ENCODE data around the gene ZDHHC4. TPM values are rescaled to one million over a fixed set of nuclear protein-coding genes. Genes with fewer than 3 reads are reported as not detected.

Gene ZDHHC4
- total RNA-seq = 33.2 and 37.4 TPM in 2 replicates

DNA sequence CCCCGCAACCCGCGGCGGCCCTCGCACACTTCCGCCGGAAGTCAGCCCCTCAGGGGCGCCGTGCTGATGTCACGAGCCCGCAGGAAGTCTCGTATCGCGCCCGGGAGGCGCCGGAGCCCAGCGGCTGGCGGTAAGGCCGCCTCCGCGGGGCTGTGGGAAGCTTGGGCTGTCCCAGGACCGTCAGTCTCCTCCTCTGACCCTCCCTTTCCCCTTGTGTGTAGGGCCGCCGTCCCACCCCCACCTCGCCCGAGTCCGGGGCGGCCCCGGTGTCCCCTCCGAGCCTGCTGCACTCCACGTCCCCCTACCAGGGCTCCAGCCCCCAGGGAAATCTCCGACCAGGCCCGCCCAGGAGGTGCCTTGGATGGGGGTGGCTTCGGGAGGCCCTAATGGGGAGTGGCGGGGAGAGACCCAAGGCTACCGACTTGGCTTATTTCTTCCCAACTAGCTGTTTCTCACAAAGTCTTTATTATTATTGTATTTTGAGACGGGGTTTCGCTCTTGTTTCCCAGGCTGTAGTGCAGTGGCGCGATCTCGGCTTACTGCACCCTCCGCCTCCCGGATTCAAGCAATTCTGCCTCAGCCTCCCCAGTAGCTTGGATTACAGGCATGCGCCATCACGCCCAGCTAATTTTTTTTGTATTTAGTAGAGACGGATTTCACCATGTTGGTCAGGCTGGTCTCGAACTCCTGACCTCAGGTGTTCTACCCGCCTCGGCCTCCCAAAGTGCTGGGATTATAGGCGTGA lies at the start of gene ZDHHC4:
ZDHHC4 (plus strand) TSS at position 86 of the 745 bp plus-strand sequence. CDS start 3,108 bp downstream, outside the sequence.
- ChIA-PET CTCF (interaction anchor here (1.3 kb wide), 1 partner anchor 12 kb away, joined by 4 read pairs; the partner anchor contains the start of gene INTS15), POLR2A (interaction anchor here (0.7 to 2.3 kb wide), 5 partner anchors 11 to 130 kb away, joined by 3 to 16 read pairs (median 5); partner anchors contain the start of genes DAGLB, INTS15 and ZNF316)
- peak within 1 kb of the TSS; percentile 89 for H3K27ac Mint-ChIP-seq
- TF ChIP-seq, protein P1, sequence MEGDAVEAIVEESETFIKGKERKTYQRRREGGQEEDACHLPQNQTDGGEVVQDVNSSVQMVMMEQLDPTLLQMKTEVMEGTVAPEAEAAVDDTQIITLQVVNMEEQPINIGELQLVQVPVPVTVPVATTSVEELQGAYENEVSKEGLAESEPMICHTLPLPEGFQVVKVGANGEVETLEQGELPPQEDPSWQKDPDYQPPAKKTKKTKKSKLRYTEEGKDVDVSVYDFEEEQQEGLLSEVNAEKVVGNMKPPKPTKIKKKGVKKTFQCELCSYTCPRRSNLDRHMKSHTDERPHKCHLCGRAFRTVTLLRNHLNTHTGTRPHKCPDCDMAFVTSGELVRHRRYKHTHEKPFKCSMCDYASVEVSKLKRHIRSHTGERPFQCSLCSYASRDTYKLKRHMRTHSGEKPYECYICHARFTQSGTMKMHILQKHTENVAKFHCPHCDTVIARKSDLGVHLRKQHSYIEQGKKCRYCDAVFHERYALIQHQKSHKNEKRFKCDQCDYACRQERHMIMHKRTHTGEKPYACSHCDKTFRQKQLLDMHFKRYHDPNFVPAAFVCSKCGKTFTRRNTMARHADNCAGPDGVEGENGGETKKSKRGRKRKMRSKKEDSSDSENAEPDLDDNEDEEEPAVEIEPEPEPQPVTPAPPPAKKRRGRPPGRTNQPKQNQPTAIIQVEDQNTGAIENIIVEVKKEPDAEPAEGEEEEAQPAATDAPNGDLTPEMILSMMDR (IDR thresholded peaks at IDR 0.05) = no peak
- peaks cover 26% of the 10 kb centered on the region for H3K4me1 Mint-ChIP-seq
- ATAC-seq (ENCODE audit: low read depth) (peak; percentile 88), DNase-seq (peak; percentile 86)
- H3K9me3 Mint-ChIP-seq = no peaks in the 10 kb centered on the region
- intact Hi-C loops (cut with micrococcal nuclease) = loop anchor here (1.0 to 5.0 kb wide), 3 partner anchors 13 to 150 kb away; partner anchors contain the start of genes INTS15 and ZNF316
- peaks cover 31% of the 10 kb centered on the region for H3K36me3 Mint-ChIP-seq (ENCODE audit: low read depth)
- H3K27me3 Mint-ChIP-seq = no peaks in the 10 kb centered on the region
- peak within 1 kb of the TSS; percentile 88 for H3K4me3 Mint-ChIP-seq

DNA sequence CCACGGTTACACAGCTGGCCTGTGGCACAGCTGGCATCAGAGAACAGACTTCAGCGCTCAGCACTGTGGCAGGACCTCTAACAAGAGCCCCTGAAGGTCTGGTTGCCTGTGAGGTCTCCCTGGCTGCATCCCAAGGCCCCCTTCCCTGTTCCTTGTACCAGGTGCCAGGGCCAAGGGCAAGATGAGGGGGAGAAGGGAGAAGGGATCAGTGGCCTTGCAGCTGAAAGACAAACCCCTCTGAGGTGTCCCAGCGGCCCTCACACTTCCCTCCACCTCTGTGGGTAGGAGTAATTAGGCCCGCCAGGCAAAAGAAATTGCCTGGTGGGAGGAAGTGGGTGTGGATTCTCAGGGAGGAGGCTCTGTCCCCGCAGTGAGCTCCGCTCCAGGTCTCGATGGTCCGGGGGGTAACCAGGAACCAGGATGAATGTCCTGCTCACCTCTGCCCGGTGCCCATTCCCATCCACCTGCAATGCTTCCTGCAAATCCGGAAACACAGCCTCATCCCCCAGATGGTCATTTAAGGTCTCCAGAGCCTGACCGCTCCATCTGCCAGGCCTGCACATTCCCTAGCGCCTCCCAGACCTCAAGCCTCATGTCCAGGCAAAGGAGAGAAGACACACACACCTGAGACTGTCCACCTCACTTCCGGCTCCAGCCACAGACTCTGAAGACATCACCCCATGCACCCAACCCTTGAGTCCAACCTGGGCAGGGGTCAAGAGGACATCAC lies 48.7 kb upstream of the ZDHHC4 start:
- POLR2A ChIA-PET = interaction anchor here (1.1 kb wide), 1 partner anchor 49 kb away, joined by 3 read pairs; no protein-coding TSS in a partner anchor
- Mint-ChIP-seq H3K27me3 (peaks cover 13% of the 10 kb centered on the region), H3K4me1 (peaks cover 22% of the 10 kb centered on the region), H3K4me3 (no peak overlapping the region), H3K36me3 (ENCODE audit: low read depth) (no peaks in the 10 kb centered on the region), H3K9me3 (no peaks in the 10 kb centered on the region), H3K27ac (no peak overlapping the region)
- TF ChIP-seq, protein P1 (IDR thresholded peaks at IDR 0.05) = no peak
- intact Hi-C loops (cut with micrococcal nuclease) = no loop called here
- DNase-seq (no peak), ATAC-seq (ENCODE audit: low read depth) (no peak)
- CTCF ChIA-PET = no interaction called here

DNA sequence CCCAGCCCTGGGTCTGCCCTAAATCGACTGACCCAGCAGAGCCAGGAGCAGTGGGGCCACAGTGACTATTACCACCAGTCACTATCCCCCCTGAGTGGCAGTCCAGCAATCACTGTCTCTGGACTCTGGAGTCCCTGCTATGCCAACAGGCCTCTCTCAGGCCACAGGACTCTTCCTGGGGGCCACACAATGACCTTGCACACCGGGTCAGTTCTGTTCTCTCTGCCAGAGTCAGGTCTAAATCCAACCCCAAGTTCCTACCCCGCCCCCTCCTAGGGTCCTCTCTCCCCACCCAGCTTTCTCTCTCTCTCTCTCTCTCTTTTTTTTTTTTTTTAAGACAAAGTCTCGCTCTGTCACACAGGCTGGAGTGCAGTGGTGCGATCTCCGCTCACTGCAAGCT lies 47.6 kb upstream of the ZDHHC4 start:
- POLR2A ChIA-PET = no interaction called here
- CTCF ChIA-PET = no interaction called here
- Mint-ChIP-seq H3K4me1 (peaks cover 22% of the 10 kb centered on the region), H3K4me3 (peak overlapping the region; percentile 86), H3K27me3 (peaks cover 13% of the 10 kb centered on the region), H3K9me3 (no peaks in the 10 kb centered on the region), H3K36me3 (ENCODE audit: low read depth) (no peaks in the 10 kb centered on the region), H3K27ac (no peak overlapping the region)
- intact Hi-C loops (cut with micrococcal nuclease) = loop anchor here (5.0 kb wide), 1 partner anchor 198 kb away; no protein-coding TSS in a partner anchor
- no peak for DNase-seq
- TF ChIP-seq, protein P1 (IDR thresholded peaks at IDR 0.05) = no peak
- no peak for ATAC-seq (ENCODE audit: low read depth)

DNA sequence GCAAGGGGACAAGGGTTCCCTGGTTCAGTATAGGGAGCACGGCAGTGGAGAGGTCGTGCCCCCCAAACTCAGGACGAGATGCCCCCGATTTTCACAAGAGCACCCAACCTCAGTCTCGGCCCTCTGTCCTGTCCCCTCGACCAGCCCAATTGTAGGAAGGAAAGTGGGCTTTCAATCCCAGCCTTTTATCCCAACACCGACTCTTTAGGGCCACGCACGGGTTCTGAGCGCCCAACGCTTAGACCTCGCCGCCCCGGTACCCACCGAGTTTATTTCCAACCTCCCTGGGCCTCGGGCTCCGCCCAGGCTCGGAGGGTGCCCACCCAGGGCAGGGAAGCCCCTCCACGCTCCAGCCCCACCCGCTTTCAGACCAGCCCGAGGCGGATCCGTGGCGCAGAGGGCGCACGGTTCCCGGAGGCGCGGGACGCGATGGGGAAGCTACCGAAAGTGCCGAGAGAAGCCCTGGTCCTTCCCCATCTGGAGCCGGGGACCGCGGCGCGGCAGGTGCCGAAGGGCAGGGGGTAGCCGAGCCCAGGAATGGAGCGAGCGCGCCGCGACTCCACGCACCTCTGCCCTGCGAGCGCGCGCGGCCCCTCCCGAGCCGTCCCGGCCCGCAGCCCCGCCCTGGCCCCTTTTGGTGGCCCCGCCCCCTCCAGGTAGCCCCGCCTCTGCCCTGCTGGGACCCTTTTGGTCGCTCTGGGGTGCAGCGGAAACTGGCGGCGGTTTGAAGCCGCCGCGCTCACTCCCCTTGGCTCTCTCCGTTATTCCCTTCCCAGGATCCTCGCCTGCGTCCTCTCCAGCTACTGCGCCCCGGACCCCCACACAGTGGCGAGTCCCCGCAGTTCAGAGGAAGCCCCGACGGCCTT lies 46.4 kb upstream of the ZDHHC4 start:
- ATAC-seq (ENCODE audit: low read depth) (peak; percentile 90), DNase-seq (peak; percentile 71)
- H3K4me1 Mint-ChIP-seq = peaks cover 22% of the 10 kb centered on the region
- intact Hi-C loops (cut with micrococcal nuclease) = loop anchor here (5.0 kb wide), 1 partner anchor 196 kb away; no protein-coding TSS in a partner anchor
- peaks cover 19% of the 10 kb centered on the region for H3K27me3 Mint-ChIP-seq
- no peaks in the 10 kb centered on the region for H3K36me3 Mint-ChIP-seq (ENCODE audit: low read depth)
- TF ChIP-seq, protein P1 (IDR thresholded peaks at IDR 0.05) = no peak
- H3K27ac Mint-ChIP-seq = peak overlapping the region; percentile 10
- H3K9me3 Mint-ChIP-seq = no peaks in the 10 kb centered on the region
- peak overlapping the region; percentile 86 for H3K4me3 Mint-ChIP-seq
- ChIA-PET CTCF (no interaction called here), POLR2A (interaction anchor here (0.6 to 1.0 kb wide), 3 partner anchors 8 to 47 kb away, joined by 4 to 5 read pairs (median 4); partner anchors contain the start of gene ZDHHC4)

Measured in activated B cell treated with CpG ODN at 0.5 μM for 24 hours (primary cell).